OCI-LY1 (cell line): ENCODE results near the gene S100PBP.

Source experiments
- H2AFZ ChIP-seq: fragments of 200-600 bp; sonication (generic), shearing (Covaris generic); 2 replicates; pipeline ENCODE4 v1.6.0; 2014; ENCODE audit warnings: antibody characterized with exemption, mild to moderate bottlenecking, low read length
- H3F3A ChIP-seq: fragments of 200-600 bp; sonication (generic), shearing (Covaris generic); 2 replicates; pipeline ENCODE4 v1.6.0; 2014; ENCODE audit warnings: mild to moderate bottlenecking, antibody characterized with exemption, low read length, moderate library complexity; ENCODE audit not compliant: insufficient read depth
- H3K27ac ChIP-seq: fragments of 200-600 bp; sonication (generic); 2 replicates; pipeline ENCODE4 v1.5.1; 2014; ENCODE audit warnings: low read length, mixed run types, mild to moderate bottlenecking, low read depth; ENCODE audit not compliant: poor library complexity, severe bottlenecking
- H3K27me3 ChIP-seq: fragments of 200-600 bp; sonication (generic); 2 replicates; pipeline ENCODE4 v1.6.0; 2014; ENCODE audit warnings: antibody characterized with exemption, mild to moderate bottlenecking, low read length, moderate library complexity; ENCODE audit not compliant: insufficient read depth
- H3K36me3 ChIP-seq: fragments of 200-600 bp; sonication (generic); 2 replicates; pipeline ENCODE4 v1.6.1; 2014; ENCODE audit warnings: mild to moderate bottlenecking, antibody characterized with exemption, low read length, moderate library complexity, mixed read lengths; ENCODE audit not compliant: insufficient read depth
- H3K4me1 ChIP-seq: fragments of 200-600 bp; sonication (generic); 2 replicates; pipeline ENCODE4 v1.5.1; 2014; ENCODE audit warnings: mild to moderate bottlenecking, low read length, moderate library complexity; ENCODE audit not compliant: insufficient read depth, severe bottlenecking
- H3K4me2 ChIP-seq: fragments of 200-600 bp; sonication (generic), shearing (Covaris generic); 2 replicates; pipeline ENCODE4 v1.6.1; 2014; ENCODE audit warnings: low read length
- H3K4me3 ChIP-seq: fragments of 200-600 bp; sonication (generic); 2 replicates; pipeline ENCODE4 v1.5.1; 2014; ENCODE audit warnings: low read length, low read depth, mild to moderate bottlenecking, mixed read lengths; ENCODE audit not compliant: poor library complexity, severe bottlenecking
- H3K79me2 ChIP-seq: fragments of 200-600 bp; shearing (Covaris generic); 2 replicates; pipeline ENCODE4 v1.6.1; 2016; ENCODE audit warnings: mixed run types, low read length, mixed read lengths; ENCODE audit not compliant: insufficient read depth
- H3K9ac ChIP-seq: fragments of 200-600 bp; sonication (generic), shearing (Covaris generic); 2 replicates; pipeline ENCODE4 v1.6.1; 2014; ENCODE audit warnings: mild to moderate bottlenecking, low read length, mixed read lengths
- H3K9me2 ChIP-seq: fragments of 200-600 bp; sonication (generic), shearing (Covaris generic); 2 replicates; pipeline ENCODE4 v1.6.1; 2014; ENCODE audit warnings: low read depth, mild to moderate bottlenecking, low read length, mixed read lengths
- H3K9me3 ChIP-seq: fragments of 200-600 bp; shearing (Covaris generic); 2 replicates; pipeline ENCODE4 v1.6.1; 2014; ENCODE audit warnings: low read length, mixed read lengths
- H4K20me1 ChIP-seq: fragments of 200-600 bp; sonication (generic), shearing (Covaris generic); 2 replicates; pipeline ENCODE4 v1.6.0; 2016; ENCODE audit warnings: mild to moderate bottlenecking, low read length; ENCODE audit not compliant: insufficient read depth
- EZH2 ChIP-seq: fragments of 200-600 bp; sonication (generic), shearing (Covaris generic); IDR thresholded peaks from 2 replicates; pipeline ENCODE4 v1.8.0; 2017; ENCODE audit warnings: borderline replicate concordance, mixed run types, mild to moderate bottlenecking, antibody characterized with exemption, low read length, moderate library complexity, mixed read lengths
- TF ChIP-seq, protein P1 (sequence below): fragments of 200-600 bp; sonication (generic), shearing (Covaris generic); IDR thresholded peaks from 2 replicates; pipeline ENCODE4 v1.5.1; 2017; ENCODE audit warnings: mild to moderate bottlenecking, antibody characterized with exemption, low read length, moderate library complexity, mixed read lengths

The S100PBP gene

GRCh38 chr1:32808580-32808979 lies 8.9 kb upstream of the S100PBP start:
- Histone ChIP-seq H3K27me3 (no peaks in the 10 kb centered on the region), H3F3A (no peaks in the 10 kb centered on the region), H3K9me2 (no peaks in the 10 kb centered on the region), H4K20me1 (no peaks in the 10 kb centered on the region), H3K9ac (no peak overlapping the region), H3K27ac (no peak overlapping the region), H3K36me3 (peaks cover 81% of the 10 kb centered on the region), H3K4me2 (no peak overlapping the region), H3K9me3 (no peaks in the 10 kb centered on the region), H3K4me3 (no peak overlapping the region), H3K79me2 (peaks cover 20% of the 10 kb centered on the region), H3K4me1 (no peaks in the 10 kb centered on the region), H2AFZ (no peak overlapping the region)
- TF ChIP-seq, protein P1, sequence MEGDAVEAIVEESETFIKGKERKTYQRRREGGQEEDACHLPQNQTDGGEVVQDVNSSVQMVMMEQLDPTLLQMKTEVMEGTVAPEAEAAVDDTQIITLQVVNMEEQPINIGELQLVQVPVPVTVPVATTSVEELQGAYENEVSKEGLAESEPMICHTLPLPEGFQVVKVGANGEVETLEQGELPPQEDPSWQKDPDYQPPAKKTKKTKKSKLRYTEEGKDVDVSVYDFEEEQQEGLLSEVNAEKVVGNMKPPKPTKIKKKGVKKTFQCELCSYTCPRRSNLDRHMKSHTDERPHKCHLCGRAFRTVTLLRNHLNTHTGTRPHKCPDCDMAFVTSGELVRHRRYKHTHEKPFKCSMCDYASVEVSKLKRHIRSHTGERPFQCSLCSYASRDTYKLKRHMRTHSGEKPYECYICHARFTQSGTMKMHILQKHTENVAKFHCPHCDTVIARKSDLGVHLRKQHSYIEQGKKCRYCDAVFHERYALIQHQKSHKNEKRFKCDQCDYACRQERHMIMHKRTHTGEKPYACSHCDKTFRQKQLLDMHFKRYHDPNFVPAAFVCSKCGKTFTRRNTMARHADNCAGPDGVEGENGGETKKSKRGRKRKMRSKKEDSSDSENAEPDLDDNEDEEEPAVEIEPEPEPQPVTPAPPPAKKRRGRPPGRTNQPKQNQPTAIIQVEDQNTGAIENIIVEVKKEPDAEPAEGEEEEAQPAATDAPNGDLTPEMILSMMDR = no peak
- TF ChIP-seq EZH2 = no peak

DNA sequence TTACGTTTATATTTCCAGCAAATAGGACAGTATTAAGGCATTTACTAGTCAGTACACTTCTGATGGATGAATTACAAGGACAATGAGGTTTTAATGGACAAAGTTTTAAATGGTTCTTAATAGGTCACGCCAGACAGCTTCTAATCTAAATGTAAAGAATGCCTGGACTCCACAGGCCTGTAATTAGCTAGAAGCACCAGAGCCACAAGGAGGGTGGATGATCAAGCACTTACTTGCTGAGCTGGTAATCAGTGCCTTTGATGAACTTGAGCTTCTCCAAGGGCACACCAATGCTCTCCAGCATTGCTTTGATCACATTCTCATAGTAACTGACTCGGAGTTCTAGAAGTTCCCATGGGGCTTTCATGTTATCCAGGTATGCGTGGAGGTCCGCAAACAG lies 7.1 kb upstream of the S100PBP start:
- Histone ChIP-seq H3K27ac (no peak overlapping the region), H3K79me2 (peaks cover 37% of the 10 kb centered on the region), H4K20me1 (no peaks in the 10 kb centered on the region), H3K9ac (no peak overlapping the region), H3K4me1 (peaks cover 7% of the 10 kb centered on the region), H3K4me3 (no peak overlapping the region), H3K9me2 (no peaks in the 10 kb centered on the region), H3K27me3 (no peaks in the 10 kb centered on the region), H3K36me3 (peaks cover 92% of the 10 kb centered on the region), H2AFZ (no peak overlapping the region), H3K9me3 (no peaks in the 10 kb centered on the region), H3F3A (no peaks in the 10 kb centered on the region), H3K4me2 (no peak overlapping the region)
- TF ChIP-seq, protein P1 = no peak
- TF ChIP-seq EZH2 = no peak

DNA sequence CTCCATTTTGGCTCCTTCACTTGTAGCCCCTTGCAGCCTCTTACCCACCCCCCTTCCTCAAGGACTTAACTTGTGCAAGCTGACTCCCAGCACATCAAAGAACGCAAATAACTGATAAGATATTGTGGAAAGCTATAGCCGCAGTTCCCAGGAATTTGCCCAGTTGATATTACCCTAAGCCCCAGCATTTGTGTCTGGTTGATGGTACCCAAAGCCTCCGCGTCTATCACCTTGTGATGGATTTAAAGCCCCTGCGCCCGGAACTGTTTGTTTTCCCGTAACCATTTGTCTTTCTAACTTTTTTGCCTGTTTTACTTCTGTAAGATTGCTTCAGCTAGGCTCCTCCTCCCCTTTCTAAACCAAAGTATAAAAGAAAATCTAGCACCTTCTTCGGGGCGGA lies 6.2 kb upstream of the S100PBP start:
- Histone ChIP-seq H3K27ac (no peak overlapping the region), H2AFZ (no peak overlapping the region), H3K4me2 (no peak overlapping the region), H3K79me2 (peaks cover 46% of the 10 kb centered on the region), H4K20me1 (no peaks in the 10 kb centered on the region), H3K4me1 (peaks cover 16% of the 10 kb centered on the region), H3K9me3 (no peaks in the 10 kb centered on the region), H3K9me2 (no peaks in the 10 kb centered on the region), H3K36me3 (peaks cover 86% of the 10 kb centered on the region), H3K27me3 (no peaks in the 10 kb centered on the region), H3K9ac (no peak overlapping the region), H3F3A (no peaks in the 10 kb centered on the region), H3K4me3 (no peak overlapping the region)
- no peak for TF ChIP-seq EZH2
- TF ChIP-seq, protein P1 = no peak
